IPS-18c (cell line): ENCODE data around the gene WBP1L.
"Not testable (repeated sequence)": the region's sequence is repeated elsewhere in the genome, so short reads cannot be mapped to it uniquely, and the experiment has no call there.

ENCODE experiments used
- H3K4me3 ChIP-seq: 2 replicates; pipeline ENCODE4 v1.7.0; 2013; ENCODE audit warnings: low read depth, mild to moderate bottlenecking, low read length, moderate library complexity; ENCODE audit not compliant: insufficient read depth
- H3K9me3 ChIP-seq: one replicate; pipeline ENCODE4 v1.6.1; 2013; ENCODE audit warnings: mild to moderate bottlenecking, low read length, moderate library complexity; ENCODE audit not compliant: control insufficient read depth, insufficient read depth

The WBP1L gene

GRCh38 chr10:102832987-102833386, 89.2 kb downstream of the WBP1L start:
- H3K9me3 ChIP-seq = no peaks in the 10 kb centered on the region
- no peak overlapping the region for H3K4me3 ChIP-seq

- Histone ChIP-seq H3K9me3 (no peaks in the 10 kb centered on the region), H3K4me3 (no peak overlapping the region)
Measured at GRCh38 chr10:102834143-102834542, 90.4 kb downstream of the WBP1L start.

GRCh38 chr10:102835007-102835482, 91.3 kb downstream of the WBP1L start:
- no peak overlapping the region for H3K4me3 ChIP-seq
- H3K9me3 ChIP-seq = no peaks in the 10 kb centered on the region

- Histone ChIP-seq H3K9me3 (no peaks in the 10 kb centered on the region), H3K4me3 (no peak within 1 kb of the TSS)
Measured at GRCh38 chr10:102837230-102837721, 93.5 kb downstream of the WBP1L start, which contains the start of gene CYP17A1. Gene CYP17A1, minus strand, starts transcription at chr10:102837413. Its CDS starts 52 bp downstream, at chr10:102837361.

- H3K4me3 ChIP-seq, H3K9me3 ChIP-seq: not testable (repeated sequence)
Measured at GRCh38 chr10:102838276-102838927, 94.7 kb downstream of the WBP1L start.

GRCh38 chr10:102841827-102842345, 98.1 kb downstream of the WBP1L start:
- Histone ChIP-seq H3K9me3 (no peaks in the 10 kb centered on the region), H3K4me3 (no peak overlapping the region)

GRCh38 chr10:102843139-102843538, 99.4 kb downstream of the WBP1L start:
- H3K4me3 ChIP-seq, H3K9me3 ChIP-seq: not testable (repeated sequence)

GRCh38 chr10:102844190-102844776, 100.5 kb downstream of the WBP1L start:
- H3K9me3 ChIP-seq = not testable (repeated sequence)

GRCh38 chr10:102845352-102845902, 101.7 kb downstream of the WBP1L start:
- no peak overlapping the region for H3K4me3 ChIP-seq
- peaks cover 4% of the 10 kb centered on the region for H3K9me3 ChIP-seq

More at GRCh38 chr10:102844190-102844776, 100.5 kb downstream of the WBP1L start:
- not testable (repeated sequence) for H3K4me3 ChIP-seq

- peaks cover 4% of the 10 kb centered on the region for H3K9me3 ChIP-seq
- H3K4me3 ChIP-seq = no peak overlapping the region
Measured at GRCh38 chr10:102850025-102850518, 106.3 kb downstream of the WBP1L start.

- H3K4me3 ChIP-seq, H3K9me3 ChIP-seq: not testable (repeated sequence)
Measured at GRCh38 chr10:102853237-102853636, 109.5 kb downstream of the WBP1L start.

GRCh38 chr10:102855731-102856436, 112.1 kb downstream of the WBP1L start:
- not testable (repeated sequence) for H3K9me3 ChIP-seq, H3K4me3 ChIP-seq

- no peaks in the 10 kb centered on the region for H3K9me3 ChIP-seq
- H3K4me3 ChIP-seq = no peak overlapping the region
Measured at GRCh38 chr10:102856758-102857424, 113.1 kb downstream of the WBP1L start.

- Histone ChIP-seq H3K9me3 (no peaks in the 10 kb centered on the region), H3K4me3 (no peak overlapping the region)
Measured at GRCh38 chr10:102859911-102860310, 116.2 kb downstream of the WBP1L start.

GRCh38 chr10:102863660-102864059, 119.9 kb downstream of the WBP1L start:
- no peak overlapping the region for H3K4me3 ChIP-seq
- H3K9me3 ChIP-seq = no peaks in the 10 kb centered on the region

- H3K9me3 ChIP-seq = no peaks in the 10 kb centered on the region
- no peak overlapping the region for H3K4me3 ChIP-seq
Measured at GRCh38 chr10:102865620-102866019, 121.9 kb downstream of the WBP1L start.
